OCI-LY1 (cell line): ENCODE results near the gene RNF13.

Experiments
- H2AFZ ChIP-seq: fragments of 200-600 bp; sonication (generic), shearing (Covaris generic); 2 replicates; pipeline ENCODE4 v1.6.0; 2014; ENCODE audit warnings: antibody characterized with exemption, mild to moderate bottlenecking, low read length
- H3F3A ChIP-seq: fragments of 200-600 bp; sonication (generic), shearing (Covaris generic); 2 replicates; pipeline ENCODE4 v1.6.0; 2014; ENCODE audit warnings: mild to moderate bottlenecking, antibody characterized with exemption, low read length, moderate library complexity; ENCODE audit not compliant: insufficient read depth
- H3K27ac ChIP-seq: fragments of 200-600 bp; sonication (generic); 2 replicates; pipeline ENCODE4 v1.5.1; 2014; ENCODE audit warnings: low read length, mixed run types, mild to moderate bottlenecking, low read depth; ENCODE audit not compliant: poor library complexity, severe bottlenecking
- H3K27me3 ChIP-seq: fragments of 200-600 bp; sonication (generic); 2 replicates; pipeline ENCODE4 v1.6.0; 2014; ENCODE audit warnings: antibody characterized with exemption, mild to moderate bottlenecking, low read length, moderate library complexity; ENCODE audit not compliant: insufficient read depth
- H3K36me3 ChIP-seq: fragments of 200-600 bp; sonication (generic); 2 replicates; pipeline ENCODE4 v1.6.1; 2014; ENCODE audit warnings: mild to moderate bottlenecking, antibody characterized with exemption, low read length, moderate library complexity, mixed read lengths; ENCODE audit not compliant: insufficient read depth
- H3K4me1 ChIP-seq: fragments of 200-600 bp; sonication (generic); 2 replicates; pipeline ENCODE4 v1.5.1; 2014; ENCODE audit warnings: mild to moderate bottlenecking, low read length, moderate library complexity; ENCODE audit not compliant: insufficient read depth, severe bottlenecking
- H3K4me2 ChIP-seq: fragments of 200-600 bp; sonication (generic), shearing (Covaris generic); 2 replicates; pipeline ENCODE4 v1.6.1; 2014; ENCODE audit warnings: low read length
- H3K4me3 ChIP-seq: fragments of 200-600 bp; sonication (generic); 2 replicates; pipeline ENCODE4 v1.5.1; 2014; ENCODE audit warnings: low read length, low read depth, mild to moderate bottlenecking, mixed read lengths; ENCODE audit not compliant: poor library complexity, severe bottlenecking
- H3K79me2 ChIP-seq: fragments of 200-600 bp; shearing (Covaris generic); 2 replicates; pipeline ENCODE4 v1.6.1; 2016; ENCODE audit warnings: mixed run types, low read length, mixed read lengths; ENCODE audit not compliant: insufficient read depth
- H3K9ac ChIP-seq: fragments of 200-600 bp; sonication (generic), shearing (Covaris generic); 2 replicates; pipeline ENCODE4 v1.6.1; 2014; ENCODE audit warnings: mild to moderate bottlenecking, low read length, mixed read lengths
- H3K9me2 ChIP-seq: fragments of 200-600 bp; sonication (generic), shearing (Covaris generic); 2 replicates; pipeline ENCODE4 v1.6.1; 2014; ENCODE audit warnings: low read depth, mild to moderate bottlenecking, low read length, mixed read lengths
- H3K9me3 ChIP-seq: fragments of 200-600 bp; shearing (Covaris generic); 2 replicates; pipeline ENCODE4 v1.6.1; 2014; ENCODE audit warnings: low read length, mixed read lengths
- H4K20me1 ChIP-seq: fragments of 200-600 bp; sonication (generic), shearing (Covaris generic); 2 replicates; pipeline ENCODE4 v1.6.0; 2016; ENCODE audit warnings: mild to moderate bottlenecking, low read length; ENCODE audit not compliant: insufficient read depth
- EZH2 ChIP-seq: fragments of 200-600 bp; sonication (generic), shearing (Covaris generic); IDR thresholded peaks from 2 replicates; pipeline ENCODE4 v1.8.0; 2017; ENCODE audit warnings: borderline replicate concordance, mixed run types, mild to moderate bottlenecking, antibody characterized with exemption, low read length, moderate library complexity, mixed read lengths
- TF ChIP-seq, protein P1 (sequence below): fragments of 200-600 bp; sonication (generic), shearing (Covaris generic); IDR thresholded peaks from 2 replicates; pipeline ENCODE4 v1.5.1; 2017; ENCODE audit warnings: mild to moderate bottlenecking, antibody characterized with exemption, low read length, moderate library complexity, mixed read lengths

RNF13 gene

GRCh38 chr3:149848238-149848637 is 35.2 kb downstream of the RNF13 start:
- no peaks in the 10 kb centered on the region for H3K27me3 ChIP-seq
- H3F3A ChIP-seq = no peaks in the 10 kb centered on the region
- no peaks in the 10 kb centered on the region for H4K20me1 ChIP-seq
- H3K4me3 ChIP-seq = no peak overlapping the region
- H3K4me2 ChIP-seq = no peak overlapping the region
- peaks cover 26% of the 10 kb centered on the region for H3K79me2 ChIP-seq
- H3K36me3 ChIP-seq = peaks cover 56% of the 10 kb centered on the region
- H3K9me2 ChIP-seq = no peaks in the 10 kb centered on the region
- H3K9me3 ChIP-seq = no peaks in the 10 kb centered on the region
- no peak overlapping the region for H2AFZ ChIP-seq
- H3K9ac ChIP-seq = no peak overlapping the region
- no peaks in the 10 kb centered on the region for H3K4me1 ChIP-seq
- no peak for TF ChIP-seq EZH2
- TF ChIP-seq, protein P1, sequence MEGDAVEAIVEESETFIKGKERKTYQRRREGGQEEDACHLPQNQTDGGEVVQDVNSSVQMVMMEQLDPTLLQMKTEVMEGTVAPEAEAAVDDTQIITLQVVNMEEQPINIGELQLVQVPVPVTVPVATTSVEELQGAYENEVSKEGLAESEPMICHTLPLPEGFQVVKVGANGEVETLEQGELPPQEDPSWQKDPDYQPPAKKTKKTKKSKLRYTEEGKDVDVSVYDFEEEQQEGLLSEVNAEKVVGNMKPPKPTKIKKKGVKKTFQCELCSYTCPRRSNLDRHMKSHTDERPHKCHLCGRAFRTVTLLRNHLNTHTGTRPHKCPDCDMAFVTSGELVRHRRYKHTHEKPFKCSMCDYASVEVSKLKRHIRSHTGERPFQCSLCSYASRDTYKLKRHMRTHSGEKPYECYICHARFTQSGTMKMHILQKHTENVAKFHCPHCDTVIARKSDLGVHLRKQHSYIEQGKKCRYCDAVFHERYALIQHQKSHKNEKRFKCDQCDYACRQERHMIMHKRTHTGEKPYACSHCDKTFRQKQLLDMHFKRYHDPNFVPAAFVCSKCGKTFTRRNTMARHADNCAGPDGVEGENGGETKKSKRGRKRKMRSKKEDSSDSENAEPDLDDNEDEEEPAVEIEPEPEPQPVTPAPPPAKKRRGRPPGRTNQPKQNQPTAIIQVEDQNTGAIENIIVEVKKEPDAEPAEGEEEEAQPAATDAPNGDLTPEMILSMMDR = no peak
- H3K27ac ChIP-seq = no peak overlapping the region

- no peak overlapping the region for H3K4me2 ChIP-seq
- no peaks in the 10 kb centered on the region for H3K4me1 ChIP-seq
- peaks cover 57% of the 10 kb centered on the region for H3K36me3 ChIP-seq
- H4K20me1 ChIP-seq = no peaks in the 10 kb centered on the region
- H3K4me3 ChIP-seq = no peak overlapping the region
- TF ChIP-seq, protein P1 = no peak
- no peak for TF ChIP-seq EZH2
- H3K27me3 ChIP-seq = no peaks in the 10 kb centered on the region
- H3K79me2 ChIP-seq = peaks cover 21% of the 10 kb centered on the region
- no peaks in the 10 kb centered on the region for H3K9me3 ChIP-seq
- H3K9ac ChIP-seq = no peak overlapping the region
- H3K27ac ChIP-seq = no peak overlapping the region
- H3K9me2 ChIP-seq = no peaks in the 10 kb centered on the region
- no peaks in the 10 kb centered on the region for H3F3A ChIP-seq
- H2AFZ ChIP-seq = no peak overlapping the region
These were observed 35.7 kb downstream of the RNF13 start for GRCh38 chr3:149848688-149849087.

GRCh38 chr3:149850787-149851584 is 38.0 kb downstream of the RNF13 start:
- H3K9ac ChIP-seq = no peak overlapping the region
- no peaks in the 10 kb centered on the region for H4K20me1 ChIP-seq
- no peak overlapping the region for H3K4me3 ChIP-seq
- H3K27me3 ChIP-seq = no peaks in the 10 kb centered on the region
- no peaks in the 10 kb centered on the region for H3K9me2 ChIP-seq
- no peaks in the 10 kb centered on the region for H3K9me3 ChIP-seq
- peaks cover 5% of the 10 kb centered on the region; the same call in 1 of the 2 replicates for H3K79me2 ChIP-seq
- no peak overlapping the region for H2AFZ ChIP-seq
- no peaks in the 10 kb centered on the region for H3F3A ChIP-seq
- H3K36me3 ChIP-seq = peaks cover 73% of the 10 kb centered on the region
- no peak overlapping the region for H3K4me2 ChIP-seq
- no peak overlapping the region for H3K27ac ChIP-seq
- TF ChIP-seq, protein P1 = no peak
- no peak for TF ChIP-seq EZH2
- H3K4me1 ChIP-seq = no peaks in the 10 kb centered on the region
